GM18526 (cell line): ENCODE data around the gene CLTCL1.

ENCODE experiments used
- POLR2A ChIP-seq: IDR thresholded peaks from 3 replicates; pipeline ENCODE4 v1.6.1; 2011; ENCODE audit not compliant: insufficient read length; ENCODE audit errors: extremely low read depth

Gene CLTCL1

GRCh38 chr22:19143967-19144400 lies 147.5 kb downstream of the CLTCL1 start:
- TF ChIP-seq POLR2A, result no peak

- no peak for TF ChIP-seq POLR2A
Observed at GRCh38 chr22:19143212-19143611, 148.3 kb downstream of the CLTCL1 start.

- no peak for TF ChIP-seq POLR2A
Observed at GRCh38 chr22:19142394-19142793, 149.1 kb downstream of the CLTCL1 start.

- no peak for TF ChIP-seq POLR2A
Observed at GRCh38 chr22:19139974-19140373, 151.5 kb downstream of the CLTCL1 start.

GRCh38 chr22:19139001-19139356 lies 152.5 kb downstream of the CLTCL1 start:
- no peak for TF ChIP-seq POLR2A

GRCh38 chr22:19138217-19139000 lies 153.1 kb downstream of the CLTCL1 start:
- no peak for TF ChIP-seq POLR2A

GRCh38 chr22:19137384-19138216 lies 153.9 kb downstream of the CLTCL1 start:
- no peak for TF ChIP-seq POLR2A

- no peak for TF ChIP-seq POLR2A
Observed at GRCh38 chr22:19136915-19137314, 154.6 kb downstream of the CLTCL1 start.

- no peak for TF ChIP-seq POLR2A
Observed at GRCh38 chr22:19134874-19135273, 156.6 kb downstream of the CLTCL1 start.

GRCh38 chr22:19134176-19134831 lies 157.2 kb downstream of the CLTCL1 start:
- no peak for TF ChIP-seq POLR2A

GRCh38 chr22:19133561-19133960 lies 158.0 kb downstream of the CLTCL1 start:
- TF ChIP-seq POLR2A, result no peak

- no peak for TF ChIP-seq POLR2A
Observed at GRCh38 chr22:19132693-19133400, 158.7 kb downstream of the CLTCL1 start.

- TF ChIP-seq POLR2A, result no peak
Observed at GRCh38 chr22:19132153-19132552, 159.4 kb downstream of the CLTCL1 start.

GRCh38 chr22:19131685-19132015 lies 159.9 kb downstream of the CLTCL1 start:
- no peak for TF ChIP-seq POLR2A

- TF ChIP-seq POLR2A, result no peak
Observed at GRCh38 chr22:19130959-19131684, 160.4 kb downstream of the CLTCL1 start, which contains the start of gene TSSK2. Gene TSSK2 (plus strand): TSS chr22:19131308. CDS start chr22:19131400, 92 bp downstream.
